ENCODE measurements around the gene MEST.
"Not testable (repeated sequence)": the region's sequence is repeated elsewhere in the genome, so short reads cannot be mapped to it uniquely, and the experiment has no call there.

Gene MEST

GRCh38 chr7:130523519-130524125, 31.7 kb downstream of the MEST start:
- not testable (repeated sequence) for DNase-seq (ENCODE audit: low spot score)

DNA sequence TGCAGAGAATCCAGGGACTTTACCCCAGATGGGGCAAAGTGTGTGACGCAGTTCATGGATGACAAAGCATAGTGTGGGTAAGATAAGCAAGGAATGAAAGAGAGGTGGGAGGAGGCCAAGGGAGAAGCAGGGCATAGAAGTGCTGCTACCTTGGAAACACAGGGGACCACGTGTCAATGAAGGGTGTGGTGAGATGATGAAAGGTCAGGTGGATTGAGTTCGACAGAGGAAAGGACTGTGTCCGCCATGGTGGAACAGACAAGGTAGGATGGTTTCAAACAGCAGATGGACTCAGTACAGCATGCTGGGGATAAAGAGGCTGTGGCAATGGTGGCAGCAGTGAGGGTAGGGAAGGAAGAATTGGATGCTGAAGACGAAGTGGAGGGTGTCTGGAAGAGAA, 32.7 kb downstream of the MEST start:
- DNase-seq (ENCODE audit: low spot score): no peak

DNA sequence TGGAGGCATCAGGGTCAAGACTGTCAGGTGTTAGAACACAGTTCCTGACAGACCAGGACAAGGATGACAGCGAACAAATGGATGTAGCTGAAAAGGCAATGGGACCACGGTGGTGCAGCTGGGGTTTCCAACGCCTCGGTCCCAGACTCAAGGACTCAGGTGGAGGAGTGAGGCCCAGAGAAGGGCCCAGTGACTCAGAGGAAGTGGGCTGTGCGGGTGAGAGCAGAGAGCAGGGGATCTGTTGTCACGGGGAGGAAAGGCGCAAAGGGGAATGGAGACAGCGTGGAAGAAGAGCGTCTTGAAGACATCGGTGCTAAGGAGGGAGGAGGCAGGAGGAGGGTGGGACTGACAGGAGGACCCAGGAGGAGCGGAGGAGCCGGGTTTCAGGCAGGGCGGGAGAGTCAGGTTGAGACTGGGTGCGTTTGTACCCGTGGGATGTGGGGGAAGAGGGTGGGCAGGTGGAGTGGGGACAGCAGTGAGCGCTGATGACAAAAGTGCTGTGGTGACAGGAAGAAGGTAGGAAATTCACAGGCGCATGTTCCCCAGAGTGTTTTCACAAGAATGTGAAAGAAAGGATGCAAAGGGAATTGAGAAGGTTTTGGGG, 36.0 kb downstream of the MEST start:
- DNase-seq (ENCODE audit: low spot score): not testable (repeated sequence)

GRCh38 chr7:130529417-130529816, 37.5 kb downstream of the MEST start:
- DNase-seq (ENCODE audit: low spot score): no peak

GRCh38 chr7:130537894-130538293, 46.0 kb downstream of the MEST start:
- not testable (repeated sequence) for DNase-seq (ENCODE audit: low spot score)

GRCh38 chr7:130541287-130541686, 49.4 kb downstream of the MEST start:
- DNase-seq (ENCODE audit: low spot score): not testable (repeated sequence)

DNA sequence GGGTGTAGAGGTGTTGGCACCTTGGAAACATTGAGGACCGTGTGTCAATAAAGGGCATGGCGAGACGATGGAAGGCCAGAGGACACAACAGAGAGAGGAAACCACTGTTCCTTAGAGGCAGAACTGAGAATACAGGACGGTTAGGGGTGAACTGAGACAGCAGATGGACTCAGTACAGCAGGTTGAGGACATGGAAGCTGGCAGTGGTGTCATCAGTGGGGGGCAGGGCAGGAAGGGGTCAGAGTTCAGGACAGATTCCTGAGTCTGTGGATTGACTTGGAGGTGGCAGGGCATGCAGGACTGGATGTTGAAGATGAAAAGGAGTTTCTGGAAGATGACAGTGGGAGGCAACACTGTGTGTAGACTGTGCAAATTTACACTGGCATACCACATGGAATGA, 50.4 kb downstream of the MEST start:
- DNase-seq (ENCODE audit: low spot score): not testable (repeated sequence)

DNA sequence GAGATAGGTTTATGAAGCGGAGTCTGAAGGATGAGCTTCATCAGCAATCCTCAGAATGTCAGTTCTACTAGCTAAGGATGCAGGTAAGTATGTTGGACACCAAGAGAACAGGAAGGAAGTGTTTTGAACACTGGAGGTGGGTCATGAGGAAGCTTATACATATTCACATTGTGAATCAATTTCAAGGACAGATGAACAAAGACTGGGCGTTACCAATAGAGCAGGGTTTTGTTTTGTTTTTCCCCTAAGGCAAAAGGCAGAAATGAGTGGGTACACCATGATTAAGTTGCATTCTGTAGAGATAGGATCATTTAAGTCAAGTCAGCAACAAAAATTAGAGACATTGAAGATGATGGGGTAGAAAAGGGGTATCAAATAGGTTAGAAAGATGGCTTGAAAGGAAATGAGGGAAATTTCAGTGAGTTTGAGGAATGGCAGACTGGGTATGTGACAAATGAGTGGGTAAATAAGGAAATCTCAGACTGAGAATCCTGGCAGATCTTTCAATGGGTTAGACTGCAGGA, 51.7 kb downstream of the MEST start:
- DNase-seq (ENCODE audit: low spot score): no peak

GRCh38 chr7:130544356-130544755, 52.5 kb downstream of the MEST start:
- DNase-seq (ENCODE audit: low spot score): no peak

DNA sequence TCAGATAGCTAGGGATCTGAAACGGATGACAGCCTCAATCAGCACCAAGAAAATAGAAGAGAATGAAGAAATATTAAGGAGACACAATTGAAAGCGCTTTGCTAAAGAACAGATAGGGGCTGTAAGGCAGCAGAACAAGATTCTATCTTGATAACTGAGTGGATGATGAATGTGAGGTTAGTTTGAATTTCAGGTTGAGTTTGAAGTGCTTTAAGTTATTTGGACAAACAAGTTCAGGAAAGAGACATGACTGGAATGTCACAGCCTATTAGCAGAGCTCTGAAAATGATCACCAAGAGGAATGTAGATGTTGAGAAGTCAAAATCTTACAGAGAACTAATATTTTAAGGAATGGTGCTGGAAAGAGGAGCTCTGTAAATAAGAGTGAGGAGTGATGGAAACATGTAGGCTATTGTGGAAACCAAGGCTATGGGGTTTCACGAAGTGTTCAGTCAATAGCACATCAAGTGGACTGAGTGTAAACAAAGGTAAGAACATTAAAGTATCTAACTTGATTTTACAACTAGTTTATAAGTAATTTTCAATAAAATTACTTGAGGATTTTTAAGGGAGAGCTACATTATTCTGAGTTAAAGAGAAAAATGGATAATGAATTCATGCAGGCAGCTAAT, 61.6 kb downstream of the MEST start:
- DNase-seq (ENCODE audit: low spot score): no peak

GRCh38 chr7:130554481-130554880, 62.6 kb downstream of the MEST start:
- DNase-seq (ENCODE audit: low spot score): no peak

All from AG20443 (cell line).